Measurements from ENCODE around the gene ZFYVE28.

Gene ZFYVE28

DNA sequence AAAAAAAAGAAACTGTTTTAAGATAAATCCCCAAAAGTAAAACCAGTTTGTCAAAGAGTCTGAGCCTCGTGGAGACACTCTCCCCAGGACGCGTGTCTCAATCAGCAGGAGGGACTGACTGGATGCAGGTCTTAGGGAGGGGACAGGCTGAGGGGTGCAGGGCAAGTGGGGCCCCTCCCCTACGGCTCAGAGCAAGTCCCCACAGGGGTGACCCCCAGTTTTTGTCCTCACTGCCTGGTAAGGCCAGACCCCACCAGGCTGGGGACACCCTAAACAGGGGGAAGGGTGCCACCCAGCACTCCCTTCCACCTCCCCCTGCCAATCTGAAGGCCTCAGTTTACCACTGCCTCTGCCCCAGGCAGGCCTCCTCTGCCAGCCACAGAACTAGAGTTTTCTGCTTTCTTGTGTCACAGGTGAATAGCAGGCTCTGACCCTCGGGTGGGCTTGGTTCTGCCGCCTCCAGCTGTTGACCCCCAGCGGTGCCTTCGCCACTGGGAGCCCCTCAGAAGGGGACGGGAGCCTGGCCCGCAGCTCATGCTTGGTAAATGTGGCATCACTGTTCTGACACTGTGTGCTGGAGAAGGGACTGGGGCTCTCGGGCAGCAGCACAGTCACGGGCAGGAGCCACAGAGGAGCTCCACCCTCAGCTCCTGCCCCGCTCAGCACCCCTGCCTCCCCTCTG lies 86.8 kb downstream of the ZFYVE28 start:
- DNase-seq: no peak

DNA sequence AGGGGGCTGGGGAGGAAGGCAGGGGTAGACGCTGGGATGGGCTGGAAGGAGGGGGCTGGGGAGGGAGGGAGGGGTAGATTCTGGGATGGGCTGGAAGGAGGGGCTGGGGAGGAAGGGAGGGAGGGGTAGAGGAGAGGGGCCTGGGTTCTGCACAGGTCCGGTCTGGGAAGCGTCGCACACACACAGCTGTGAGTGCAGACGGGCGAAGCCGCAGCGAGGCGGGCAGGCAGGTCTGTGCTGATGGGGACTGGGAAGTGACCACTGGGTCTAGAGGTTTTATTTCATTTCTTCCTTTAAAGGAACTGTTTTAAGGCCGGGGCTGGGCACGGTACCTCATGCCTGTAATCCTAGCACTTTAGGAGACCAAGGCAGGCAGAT lies 87.4 kb downstream of the ZFYVE28 start:
- no peak for DNase-seq

DNA sequence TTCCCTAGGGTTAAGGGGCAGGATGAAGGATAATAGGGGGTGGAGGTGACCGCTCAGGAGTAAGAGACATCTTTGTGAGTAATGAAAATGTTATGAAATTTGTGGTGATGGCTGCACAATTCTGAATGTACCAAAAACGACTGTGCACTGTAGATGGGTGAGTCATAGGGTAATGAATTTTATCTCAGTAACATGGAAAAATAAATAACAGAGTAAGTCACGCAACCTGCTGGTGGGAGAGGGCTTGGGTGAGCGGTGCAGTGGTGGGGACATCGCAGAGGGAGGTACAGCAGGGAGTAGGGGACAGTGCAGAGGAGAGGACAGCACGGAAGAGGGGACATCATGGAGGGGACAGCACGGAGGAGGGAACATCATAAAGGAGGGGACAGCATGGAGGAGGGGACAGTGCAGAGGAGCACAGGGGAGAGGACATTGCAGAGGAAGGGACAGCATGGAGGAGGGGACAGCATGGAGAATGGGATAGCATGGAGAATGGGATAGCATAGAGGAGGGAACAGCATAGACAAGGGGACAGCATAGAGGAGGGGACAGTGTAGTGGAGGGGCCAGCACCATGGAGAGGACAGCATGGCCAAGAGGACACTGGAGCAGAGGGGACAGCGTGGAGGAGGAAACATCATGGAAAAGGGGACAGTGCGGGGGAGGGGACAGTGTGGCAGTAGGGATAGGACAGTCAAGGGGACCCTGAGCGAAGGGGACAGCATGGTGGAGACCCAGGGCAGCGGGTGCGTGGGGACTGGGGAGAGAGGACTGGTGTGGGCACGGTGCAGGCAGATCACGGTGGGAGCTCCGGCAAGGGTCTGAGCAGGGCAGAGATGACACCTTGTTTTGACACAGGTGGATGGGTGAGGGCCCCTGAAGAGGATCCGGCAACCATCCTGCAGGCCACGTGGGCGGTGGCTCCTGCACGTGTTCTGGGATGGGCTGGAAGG lies 88.1 kb downstream of the ZFYVE28 start:
- no peak for DNase-seq

- no peak for DNase-seq
Measured at GRCh38 chr4:2327579-2327978, 90.9 kb downstream of the ZFYVE28 start.

GRCh38 chr4:2324891-2325290 lies 93.6 kb downstream of the ZFYVE28 start:
- no peak for DNase-seq

- no peak for DNase-seq
Measured at GRCh38 chr4:2322841-2323240, 95.6 kb downstream of the ZFYVE28 start.

- no peak for DNase-seq
Measured at GRCh38 chr4:2322227-2322626, 96.2 kb downstream of the ZFYVE28 start.

GRCh38 chr4:2321279-2322196 lies 96.9 kb downstream of the ZFYVE28 start:
- DNase-seq: no peak

- DNase-seq: no peak
Measured at GRCh38 chr4:2320746-2321145, 97.7 kb downstream of the ZFYVE28 start.

DNA sequence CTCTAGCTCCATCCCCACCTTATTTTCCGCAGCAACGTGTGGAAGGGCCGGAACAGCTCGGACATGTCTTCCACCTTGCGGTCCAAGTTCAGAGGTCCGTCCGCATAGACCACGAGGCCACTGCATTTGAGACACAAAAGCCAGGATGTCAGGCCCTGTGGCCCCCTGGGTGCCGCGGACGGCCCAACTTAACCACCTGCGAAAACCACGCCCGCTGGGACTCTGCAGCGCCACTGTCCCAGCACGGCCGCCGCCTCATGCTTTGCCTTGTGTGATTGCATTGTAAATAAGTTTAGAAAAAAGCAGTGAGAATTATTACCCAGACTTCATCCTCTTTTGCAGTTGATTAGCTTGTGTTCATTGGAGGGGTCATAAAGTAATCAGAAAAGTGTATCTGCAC lies 98.3 kb downstream of the ZFYVE28 start:
- no peak for DNase-seq

DNA sequence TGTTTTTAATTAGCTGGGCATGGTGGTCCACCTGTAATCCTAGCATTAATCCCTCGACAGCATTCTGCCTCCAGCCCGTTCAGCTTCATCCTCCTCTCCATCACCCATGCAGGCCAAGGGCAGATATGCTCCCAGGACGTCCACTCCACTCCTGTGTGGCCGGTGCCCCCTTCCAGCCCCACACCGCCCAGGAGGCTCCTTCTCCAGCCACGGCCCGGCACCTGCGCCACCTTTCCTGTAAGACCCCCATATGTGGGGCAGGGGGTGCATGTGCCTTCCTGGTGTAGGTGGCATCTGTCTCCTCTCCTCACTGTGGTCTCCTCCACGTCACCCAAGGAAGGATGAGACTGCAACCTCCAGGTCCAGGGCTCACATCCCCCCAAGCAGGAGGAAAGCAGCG lies 99.6 kb downstream of the ZFYVE28 start:
- no peak for DNase-seq

DNA sequence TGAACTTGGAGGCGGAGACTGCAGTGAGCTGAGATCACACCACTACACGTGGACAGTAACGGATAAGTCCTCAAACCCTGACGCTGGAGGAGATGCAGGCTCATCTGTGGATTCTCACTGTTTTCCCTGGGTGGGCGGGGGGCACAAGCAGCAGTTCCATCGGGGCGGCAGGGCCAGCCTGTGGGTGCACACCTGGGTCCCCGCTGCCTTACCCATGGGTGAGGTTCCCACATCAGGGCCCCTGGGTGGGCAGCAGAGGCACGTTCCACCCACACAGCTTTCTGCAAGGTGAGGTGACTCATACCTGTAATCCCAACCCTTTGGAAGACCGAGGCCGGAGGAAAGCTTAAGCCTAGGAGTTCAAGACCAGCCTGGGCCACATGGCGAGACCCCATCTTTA lies 100.0 kb downstream of the ZFYVE28 start:
- no peak for DNase-seq

- DNase-seq: no peak
Measured at GRCh38 chr4:2313366-2313765, 105.1 kb downstream of the ZFYVE28 start.

DNA sequence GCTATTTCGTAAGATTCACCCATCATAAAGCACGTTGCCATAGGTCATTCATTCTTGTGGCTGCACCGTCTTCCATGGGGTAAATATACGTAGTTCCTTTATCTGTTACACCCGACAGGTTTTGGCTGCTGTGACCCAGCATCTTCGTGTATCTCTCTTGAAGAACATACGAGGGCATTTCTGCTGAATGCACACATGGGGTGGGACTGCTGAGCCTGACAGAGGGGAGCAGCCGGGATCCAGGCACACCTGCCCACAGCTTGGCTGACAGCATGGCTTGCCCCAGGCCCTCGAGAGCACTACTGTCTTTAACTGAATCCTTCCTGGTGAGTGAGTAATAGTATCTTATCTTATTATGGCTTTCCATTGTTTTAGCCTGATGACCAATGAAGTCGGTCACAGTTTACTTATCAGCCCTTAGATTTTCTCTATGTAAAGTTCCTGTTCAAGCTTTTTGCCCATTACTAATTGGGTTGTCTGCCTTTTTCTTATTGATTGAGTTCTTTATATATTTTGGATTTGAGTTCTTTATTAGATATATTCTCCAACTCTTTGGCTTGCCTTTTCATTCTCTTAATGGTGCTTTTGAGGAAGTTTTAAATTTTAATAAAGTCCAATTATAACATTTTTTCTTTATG lies 111.6 kb downstream of the ZFYVE28 start:
- DNase-seq: no peak

DNA sequence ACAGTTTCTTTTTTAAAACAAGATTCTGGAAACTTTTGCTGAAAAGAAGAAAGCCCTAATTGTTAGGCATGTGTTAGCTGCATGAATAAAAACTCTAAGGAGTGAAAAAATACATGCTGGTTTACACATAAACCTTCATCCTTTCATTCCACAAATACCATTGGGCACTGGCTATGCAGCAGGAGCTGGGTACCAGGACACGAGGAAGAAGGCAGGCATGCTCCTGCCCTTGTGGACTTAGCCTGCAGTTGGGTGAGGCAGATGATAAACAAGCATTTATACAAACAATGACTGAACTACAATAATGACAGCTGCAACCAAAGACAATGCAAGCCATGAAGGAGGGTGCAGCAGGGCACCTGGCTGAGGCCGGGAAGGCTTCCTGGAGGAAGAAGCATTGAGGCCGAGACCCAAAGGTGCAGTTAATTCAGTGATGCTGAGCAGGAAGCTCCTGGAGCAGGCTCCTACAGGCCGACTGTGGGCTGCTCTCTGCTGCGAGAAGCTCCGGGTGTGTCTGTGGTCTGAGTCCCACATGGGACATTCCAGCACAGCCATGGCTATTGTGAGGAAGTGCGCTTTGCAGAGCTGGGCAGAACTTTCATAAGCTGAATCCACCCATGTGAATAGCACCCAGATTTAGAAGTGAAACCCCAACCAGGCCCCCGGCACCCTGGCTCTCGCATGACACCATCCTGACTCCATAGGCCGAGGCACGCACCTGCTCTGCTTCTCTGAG lies 112.5 kb downstream of the ZFYVE28 start:
- no peak for DNase-seq

GRCh38 chr4:2304877-2305561 lies 113.4 kb downstream of the ZFYVE28 start:
- DNase-seq: no peak

- DNase-seq: no peak
Measured at GRCh38 chr4:2304321-2304876, 114.0 kb downstream of the ZFYVE28 start.

DNA sequence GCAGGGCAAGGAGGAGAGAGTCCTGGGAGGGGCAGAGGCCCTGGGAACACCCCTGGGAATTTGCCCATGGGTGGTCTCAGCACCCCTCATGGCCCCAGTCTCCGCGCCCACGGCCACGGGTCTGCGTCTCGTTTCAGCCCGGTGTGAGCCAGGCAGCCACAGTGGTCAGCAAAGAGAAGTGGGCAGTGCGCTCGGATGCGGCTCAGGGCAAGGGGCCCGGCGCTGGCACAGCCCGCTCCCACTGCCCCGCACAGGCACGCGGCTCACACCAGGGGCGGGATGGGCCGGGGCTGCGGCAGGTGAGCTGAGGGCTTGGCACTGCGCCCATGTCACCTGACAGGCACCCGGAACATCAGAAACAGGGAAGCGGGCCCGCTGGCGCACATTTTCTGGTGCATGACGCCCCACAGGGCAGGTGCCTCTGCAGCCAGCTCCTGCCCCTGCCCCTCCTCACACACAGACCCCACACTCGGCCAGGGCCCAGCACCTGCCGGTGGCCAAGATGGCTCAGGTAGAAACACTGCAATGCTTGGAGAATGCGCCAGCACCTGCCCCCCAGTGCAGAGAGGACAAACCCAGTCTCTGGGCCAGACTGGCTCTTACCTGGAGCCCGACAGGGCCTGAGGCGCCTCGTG lies 114.6 kb downstream of the ZFYVE28 start:
- no peak for DNase-seq

DNA sequence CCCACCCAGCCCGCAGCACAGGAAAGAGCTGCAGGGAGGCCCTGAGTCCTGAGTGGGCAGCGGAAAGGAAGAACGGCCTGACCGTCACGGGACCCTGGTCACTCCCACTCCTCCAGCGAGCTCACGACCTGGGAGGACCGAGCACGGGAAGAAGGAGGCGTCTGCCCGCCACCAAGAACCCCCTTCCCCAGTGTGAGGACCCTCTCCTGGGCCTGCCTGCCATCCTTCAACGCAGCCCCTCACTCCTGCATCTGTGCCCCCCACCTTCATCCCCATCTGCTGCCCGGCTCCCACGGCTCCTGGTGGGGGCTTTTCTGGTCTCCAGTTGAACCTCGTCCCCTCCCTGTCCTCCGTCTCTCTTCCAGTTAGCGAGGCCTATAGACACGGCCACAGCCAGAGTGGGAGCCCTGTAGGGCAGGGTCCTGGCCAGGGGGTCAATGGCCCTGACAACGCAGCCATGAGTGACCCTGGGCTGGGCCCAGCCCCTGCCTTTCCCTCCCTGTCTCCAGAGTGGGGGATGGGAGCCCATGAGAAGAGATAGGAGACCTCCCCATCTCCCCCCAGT lies 115.2 kb downstream of the ZFYVE28 start:
- no peak for DNase-seq
